GM19035 (cell line): ENCODE data around the gene PET100.

Experiments used
- ATAC-seq: cut with Tn5 transposase; IDR thresholded peaks from one replicate; pipeline ENCODE4 v1.9.1; 2021; ENCODE audit not compliant: unreplicated experiment

Gene PET100

GRCh38 chr19:7647156-7647555 lies 17.6 kb downstream of the PET100 start:
- ATAC-seq: no peak

GRCh38 chr19:7648265-7649014 lies 18.8 kb downstream of the PET100 start:
- ATAC-seq: no peak

GRCh38 chr19:7650148-7650547 lies 20.6 kb downstream of the PET100 start:
- no peak for ATAC-seq

GRCh38 chr19:7652061-7652641 lies 22.6 kb downstream of the PET100 start:
- ATAC-seq: no peak

- ATAC-seq: no peak
These were observed 24.8 kb downstream of the PET100 start for GRCh38 chr19:7654401-7654800.

- no peak for ATAC-seq
These were observed 26.0 kb downstream of the PET100 start for GRCh38 chr19:7655581-7655980.

- ATAC-seq: no peak
These were observed 27.6 kb downstream of the PET100 start for GRCh38 chr19:7657131-7657751.

GRCh38 chr19:7658219-7658686 lies 28.7 kb downstream of the PET100 start:
- ATAC-seq: peak; percentile 60

- no peak for ATAC-seq
These were observed 32.3 kb downstream of the PET100 start for GRCh38 chr19:7661744-7662538.

- no peak for ATAC-seq
These were observed 33.1 kb downstream of the PET100 start for GRCh38 chr19:7662657-7663056.

GRCh38 chr19:7663706-7664105 lies 34.1 kb downstream of the PET100 start:
- ATAC-seq: no peak

GRCh38 chr19:7665076-7665475 lies 35.5 kb downstream of the PET100 start:
- ATAC-seq: no peak

- no peak for ATAC-seq
These were observed 39.2 kb downstream of the PET100 start, which contains the start of gene RETN for GRCh38 chr19:7668842-7669241. Gene RETN (plus strand): TSS chr19:7669049. CDS start chr19:7669327, 278 bp downstream.

- ATAC-seq: no peak
These were observed 40.0 kb downstream of the PET100 start for GRCh38 chr19:7669641-7670040.

GRCh38 chr19:7670150-7670783 lies 40.7 kb downstream of the PET100 start:
- ATAC-seq: no peak

GRCh38 chr19:7670790-7671189 lies 41.2 kb downstream of the PET100 start:
- no peak for ATAC-seq

GRCh38 chr19:7672522-7672921 lies 42.9 kb downstream of the PET100 start:
- ATAC-seq: no peak

- no peak for ATAC-seq
These were observed 44.7 kb downstream of the PET100 start for GRCh38 chr19:7674010-7675005.

GRCh38 chr19:7676376-7676775 lies 46.8 kb downstream of the PET100 start:
- ATAC-seq: no peak

- ATAC-seq: no peak
These were observed 47.3 kb downstream of the PET100 start, which contains the start of gene MCEMP1 for GRCh38 chr19:7676854-7677253. Gene MCEMP1 (plus strand): TSS chr19:7677090. CDS start chr19:7677121, 31 bp downstream.
